A673 (cell line): Measurements from ENCODE around the gene THSD4. TPM values are rescaled to one million over a fixed set of nuclear protein-coding genes. Genes with fewer than 3 reads are reported as not detected.

ENCODE experiments used
- BruUV-seq: library from RNA; stranded (reverse); fragments of 400-500 nt; replicated peaks from 2 replicates; lab custom pipeline; 2021; lab: Mats Ljungman, UMichigan
- CTCF ChIA-PET: fragments of 300-600 bp; sonication (Branson Sonifier 250); formaldehyde crosslinking; loops from one replicate; lab custom pipeline; 2022; ENCODE audit warnings: antibody characterized with exemption; lab: Charles Lee
- POLR2A ChIA-PET: fragments of 300-600 bp; sonication (Branson Sonifier 250); formaldehyde crosslinking; loops from one replicate; lab custom pipeline; 2022; ENCODE audit warnings: antibody characterized with exemption; ENCODE audit not compliant: low non-redundant PET; lab: Charles Lee
- DNase-seq: peaks from one replicate; pipeline ENCODE4 v3.0.0-alpha.2; 2015; ENCODE audit warnings: low spot score
- H3K27ac ChIP-seq: fragments of 200-600 bp; sonication (generic); 2 replicates; pipeline ENCODE4 v1.5.1; 2016; ENCODE audit warnings: mixed run types, low read depth, mild to moderate bottlenecking, mixed read lengths, antibody characterized with exemption, low read length; ENCODE audit not compliant: poor library complexity, severe bottlenecking
- H3K27me3 ChIP-seq: fragments of 200-600 bp; sonication (generic); replicated peaks from 2 replicates; pipeline ENCODE4 v1.6.1; 2017; ENCODE audit warnings: mixed run types, low read depth, mild to moderate bottlenecking, mixed read lengths, antibody characterized with exemption, low read length; ENCODE audit not compliant: insufficient read depth, poor library complexity
- H3K36me3 ChIP-seq: fragments of 200-600 bp; sonication (generic); 2 replicates; pipeline ENCODE4 v1.6.1; 2016; ENCODE audit warnings: mixed run types, mild to moderate bottlenecking, mixed read lengths, antibody characterized with exemption, low read length; ENCODE audit not compliant: insufficient read depth, poor library complexity, severe bottlenecking
- H3K4me1 ChIP-seq: fragments of 200-600 bp; sonication (generic); 2 replicates; pipeline ENCODE4 v1.6.1; 2017; ENCODE audit warnings: mixed run types, mild to moderate bottlenecking, mixed read lengths, antibody characterized with exemption, low read length; ENCODE audit not compliant: insufficient read depth, poor library complexity, severe bottlenecking
- H3K4me3 ChIP-seq: fragments of 200-600 bp; sonication (generic); 2 replicates; pipeline ENCODE4 v1.5.1; 2016; ENCODE audit warnings: low read depth, mixed run types, mild to moderate bottlenecking, mixed read lengths, low read length; ENCODE audit not compliant: poor library complexity, severe bottlenecking
- H3K9me3 ChIP-seq: fragments of 200-600 bp; sonication (generic); 2 replicates; pipeline ENCODE4 v1.6.1; 2016; ENCODE audit warnings: mixed run types, low read depth, mild to moderate bottlenecking, mixed read lengths, antibody characterized with exemption, low read length; ENCODE audit not compliant: poor library complexity, severe bottlenecking
- EZH2 ChIP-seq: fragments of 200-600 bp; sonication (generic); IDR thresholded peaks from 2 replicates; pipeline ENCODE4 v1.6.1; 2017; ENCODE audit warnings: borderline replicate concordance, low read depth, mild to moderate bottlenecking, mixed read lengths, antibody characterized with exemption, low read length; ENCODE audit not compliant: poor library complexity, severe bottlenecking
- intact Hi-C: fragments of 100-400 bp; cut with micrococcal nuclease; formaldehyde crosslinking; loops from one replicate; pipeline ENCODE4 v1.10.0; 2022; ENCODE audit not compliant: unreplicated experiment
- total RNA-seq: library from RNA; stranded (reverse); gene quantifications from 2 replicates; pipeline ENCODE4 v1.2.3, GENCODE V29; 2021
- TF ChIP-seq, protein P1 (sequence below): fragments of 300-800, 200-600 bp; sonication (generic); conservative IDR thresholded peaks from 2 replicates; pipeline ENCODE4 v1.5.1; 2017; ENCODE audit warnings: low read depth, mild to moderate bottlenecking, antibody characterized with exemption, low read length, moderate library complexity, mixed read lengths

The THSD4 gene
- total RNA-seq, 1 experiment from 2014 or later: 2.4 TPM

DNA sequence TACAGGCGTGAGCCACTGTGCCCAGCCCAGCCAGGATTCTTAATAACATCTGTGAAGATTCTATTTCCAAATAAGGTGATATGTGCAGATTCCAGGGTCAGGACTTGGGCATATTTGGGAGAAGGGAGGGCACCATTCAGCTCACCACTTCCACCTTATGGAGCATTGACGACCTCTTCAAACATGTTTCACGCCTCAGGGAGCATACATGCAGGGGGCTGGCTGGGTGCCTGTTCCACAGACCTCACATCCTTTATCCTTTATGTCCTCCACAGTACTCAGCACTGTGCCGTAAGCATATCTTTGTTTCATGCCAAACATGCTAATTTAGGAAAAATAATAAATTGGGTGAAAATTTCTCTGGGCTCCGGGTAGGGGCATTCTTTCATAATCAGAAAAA is 229.0 kb downstream of the THSD4 start:
- Histone ChIP-seq H3K9me3 (no peaks in the 10 kb centered on the region), H3K27me3 (no peaks in the 10 kb centered on the region), H3K4me1 (peaks cover 2% of the 10 kb centered on the region), H3K4me3 (no peak overlapping the region), H3K27ac (no peak overlapping the region), H3K36me3 (no peaks in the 10 kb centered on the region)
- BruUV-seq: no TSS peak
- TF ChIP-seq, protein P1, sequence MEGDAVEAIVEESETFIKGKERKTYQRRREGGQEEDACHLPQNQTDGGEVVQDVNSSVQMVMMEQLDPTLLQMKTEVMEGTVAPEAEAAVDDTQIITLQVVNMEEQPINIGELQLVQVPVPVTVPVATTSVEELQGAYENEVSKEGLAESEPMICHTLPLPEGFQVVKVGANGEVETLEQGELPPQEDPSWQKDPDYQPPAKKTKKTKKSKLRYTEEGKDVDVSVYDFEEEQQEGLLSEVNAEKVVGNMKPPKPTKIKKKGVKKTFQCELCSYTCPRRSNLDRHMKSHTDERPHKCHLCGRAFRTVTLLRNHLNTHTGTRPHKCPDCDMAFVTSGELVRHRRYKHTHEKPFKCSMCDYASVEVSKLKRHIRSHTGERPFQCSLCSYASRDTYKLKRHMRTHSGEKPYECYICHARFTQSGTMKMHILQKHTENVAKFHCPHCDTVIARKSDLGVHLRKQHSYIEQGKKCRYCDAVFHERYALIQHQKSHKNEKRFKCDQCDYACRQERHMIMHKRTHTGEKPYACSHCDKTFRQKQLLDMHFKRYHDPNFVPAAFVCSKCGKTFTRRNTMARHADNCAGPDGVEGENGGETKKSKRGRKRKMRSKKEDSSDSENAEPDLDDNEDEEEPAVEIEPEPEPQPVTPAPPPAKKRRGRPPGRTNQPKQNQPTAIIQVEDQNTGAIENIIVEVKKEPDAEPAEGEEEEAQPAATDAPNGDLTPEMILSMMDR: no peak
- no peak for TF ChIP-seq EZH2
- CTCF ChIA-PET: no interaction called here
- POLR2A ChIA-PET: interaction anchor here (0.6 kb wide), 1 partner anchor 1820 kb away, joined by 3 read pairs; no protein-coding TSS in a partner anchor
- intact Hi-C loops: no loop called here
- DNase-seq: no peak

DNA sequence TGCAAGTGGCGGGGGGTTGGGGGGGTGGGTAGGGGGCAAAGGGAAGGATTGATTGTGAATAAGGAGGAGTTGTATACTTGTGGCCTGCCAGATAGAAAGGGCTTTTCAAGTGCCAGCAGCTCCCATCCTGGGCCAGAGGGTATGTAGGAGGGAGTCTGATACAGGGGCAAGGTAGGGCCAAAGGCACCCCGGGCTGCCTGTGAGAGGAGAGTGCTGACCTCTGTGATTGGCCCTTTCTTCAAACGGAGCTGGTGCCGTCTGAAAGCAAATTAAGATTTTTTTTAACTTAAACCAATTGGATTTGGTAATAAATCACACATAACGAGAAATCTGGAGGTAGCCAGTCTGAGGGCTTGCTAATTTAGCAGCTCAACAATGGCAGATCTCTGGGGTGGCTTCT is 229.9 kb downstream of the THSD4 start:
- CTCF ChIA-PET: no interaction called here
- H3K27ac ChIP-seq: no peak overlapping the region
- H3K4me3 ChIP-seq: no peak overlapping the region
- POLR2A ChIA-PET: no interaction called here
- BruUV-seq: no TSS peak
- intact Hi-C loops: no loop called here
- peaks cover 7% of the 10 kb centered on the region for H3K4me1 ChIP-seq
- no peak for DNase-seq
- no peaks in the 10 kb centered on the region for H3K27me3 ChIP-seq
- TF ChIP-seq, protein P1: no peak
- TF ChIP-seq EZH2: no peak
- H3K36me3 ChIP-seq: no peaks in the 10 kb centered on the region
- H3K9me3 ChIP-seq: no peaks in the 10 kb centered on the region

DNA sequence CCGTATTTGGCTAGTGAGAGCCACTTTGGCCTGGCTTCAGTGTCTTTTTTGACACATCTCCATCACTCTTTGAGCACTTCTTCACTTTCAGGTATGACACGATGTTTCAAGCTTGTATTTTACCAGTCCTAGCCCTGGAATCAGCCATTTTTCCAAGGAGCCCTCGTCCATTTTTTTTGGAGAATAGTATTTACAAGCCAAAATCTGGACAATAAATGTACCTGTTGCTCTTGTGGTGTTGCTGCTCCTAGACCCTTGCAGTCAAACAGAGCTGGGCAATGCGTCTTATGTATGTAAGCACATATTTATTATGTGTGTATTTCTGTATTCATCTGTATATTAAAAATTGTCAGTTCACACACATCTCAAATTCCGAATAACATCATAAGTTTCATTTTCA is 231.2 kb downstream of the THSD4 start:
- ChIA-PET POLR2A (no interaction called here), CTCF (no interaction called here)
- no peak for TF ChIP-seq EZH2
- TF ChIP-seq, protein P1: no peak
- peaks cover 11% of the 10 kb centered on the region for H3K4me1 ChIP-seq
- BruUV-seq: no TSS peak
- DNase-seq: no peak
- no peak overlapping the region for H3K4me3 ChIP-seq
- H3K36me3 ChIP-seq: no peaks in the 10 kb centered on the region
- H3K27me3 ChIP-seq: no peaks in the 10 kb centered on the region
- no peak overlapping the region for H3K27ac ChIP-seq
- intact Hi-C loops: no loop called here
- H3K9me3 ChIP-seq: no peaks in the 10 kb centered on the region
